ENCODE measurements around the gene NIPBL. TPM values are rescaled to one million over a fixed set of nuclear protein-coding genes. Genes with fewer than 3 reads are reported as not detected.
"Not testable (repeated sequence)": the region's sequence is repeated elsewhere in the genome, so short reads cannot be mapped to it uniquely, and the experiment has no call there.

NIPBL gene
- polyA plus RNA-seq, 4 donors: 10.8 to 37.5 (median 14.6) TPM

DNA sequence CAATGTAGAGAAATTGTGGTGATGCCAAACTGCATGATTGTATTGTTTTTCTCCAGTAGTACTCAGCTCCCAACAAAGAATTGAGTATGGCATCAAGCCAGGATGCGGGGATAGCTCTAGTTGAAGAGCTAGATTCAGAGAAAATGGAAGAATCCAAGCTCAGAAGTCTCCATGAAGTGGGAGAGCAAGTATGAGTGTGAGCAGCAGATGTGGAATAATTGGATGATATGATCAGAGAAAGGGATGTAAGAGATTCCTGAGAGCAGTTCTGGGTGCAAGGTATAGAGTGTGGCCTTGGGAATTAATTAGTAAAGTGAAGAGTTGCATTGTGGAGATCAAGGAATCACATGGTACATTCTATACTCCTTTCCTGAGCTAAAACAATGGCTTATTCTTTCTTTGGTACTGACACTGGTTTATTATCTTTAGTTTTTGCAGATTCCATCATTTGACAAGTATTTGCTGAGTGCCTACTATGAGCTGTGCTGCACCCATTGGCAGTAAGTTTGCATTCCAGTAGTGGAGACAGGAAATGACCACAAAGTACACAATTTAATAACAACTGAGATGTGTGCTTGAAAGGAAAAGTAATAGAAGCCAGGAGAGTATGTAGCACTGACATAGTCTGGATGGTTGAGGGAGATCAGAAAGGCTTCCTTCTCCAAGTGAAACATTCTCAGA lies 195.5 kb downstream of the NIPBL start:
- H3K27me3 ChIP-seq (ENCODE audit: control insufficient read depth in 3 of 3, insufficient read depth in 3 of 3, low read length in 3 of 3): no peaks in the 10 kb centered on the region
- no peak for DNase-seq
- FAIRE-seq: no peak
- no peak overlapping the region for H3K4me3 ChIP-seq (ENCODE audit: low read depth in 1 of 3, low read length in 3 of 3)
- no peak overlapping the region for H3K27ac ChIP-seq (ENCODE audit: low read depth in 1 of 3, low read length in 2 of 3)
- 54 to 80% (median 79%) methylated on average over 1 of the region's 1 CpG for WGBS, 3 donors
- H3K9me3 ChIP-seq (ENCODE audit: control insufficient read depth in 2 of 2, insufficient read depth in 1 of 2, low read depth in 1 of 2, low read length in 1 of 2): no peaks in the 10 kb centered on the region
- no peaks in the 10 kb centered on the region for H3K36me3 ChIP-seq (ENCODE audit: control insufficient read depth in 3 of 3, insufficient read depth in 2 of 3, low read depth in 1 of 3, low read length in 3 of 3)
- H3K4me1 ChIP-seq (ENCODE audit: control insufficient read depth in 3 of 3, insufficient read depth in 2 of 3, low read depth in 1 of 3, low read length in 2 of 3): no peaks in the 10 kb centered on the region

DNA sequence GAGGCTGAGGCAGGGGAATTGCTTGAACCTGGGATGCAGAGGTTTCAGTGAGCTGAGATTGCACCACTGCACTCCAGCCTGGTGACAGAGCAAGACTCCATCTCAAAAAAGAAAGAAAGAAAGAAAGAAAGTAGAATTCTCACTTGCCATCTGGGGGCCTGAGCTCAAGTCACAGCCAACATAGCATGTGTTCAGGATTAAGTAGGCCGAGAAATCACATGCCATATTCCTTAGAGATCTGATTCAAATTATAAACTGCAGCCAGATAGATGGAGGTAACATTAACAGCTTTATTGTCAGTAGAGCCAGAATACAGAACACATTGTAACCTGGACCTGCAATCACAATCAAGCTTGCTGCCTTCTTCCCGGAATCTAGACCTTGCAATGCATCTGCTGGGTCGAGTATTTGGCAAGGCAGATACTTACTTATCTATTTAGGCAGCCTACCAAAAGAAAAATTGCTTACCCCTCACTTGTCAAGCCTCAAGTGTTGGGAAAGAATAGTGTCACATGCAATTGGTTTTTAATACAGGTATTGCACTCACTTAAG lies 198.9 kb downstream of the NIPBL start:
- FAIRE-seq: no peak
- no peak overlapping the region for H3K4me3 ChIP-seq (ENCODE audit: low read depth in 1 of 3, low read length in 3 of 3)
- 72 to 88% (median 81%) methylated on average over 3 of the region's 3 CpGs for WGBS, 3 donors
- peaks cover 0 to 4% (median 0%) of the 10 kb centered on the region in 3 donors for H3K36me3 ChIP-seq (ENCODE audit: control insufficient read depth in 3 of 3, insufficient read depth in 2 of 3, low read depth in 1 of 3, low read length in 3 of 3)
- H3K9me3 ChIP-seq (ENCODE audit: control insufficient read depth in 2 of 2, insufficient read depth in 1 of 2, low read depth in 1 of 2, low read length in 1 of 2): no peaks in the 10 kb centered on the region
- no peak for DNase-seq
- no peaks in the 10 kb centered on the region for H3K4me1 ChIP-seq (ENCODE audit: control insufficient read depth in 3 of 3, insufficient read depth in 2 of 3, low read depth in 1 of 3, low read length in 2 of 3)
- H3K27ac ChIP-seq (ENCODE audit: low read depth in 1 of 3, low read length in 2 of 3): no peak overlapping the region
- H3K27me3 ChIP-seq (ENCODE audit: control insufficient read depth in 3 of 3, insufficient read depth in 3 of 3, low read length in 3 of 3): no peaks in the 10 kb centered on the region

DNA sequence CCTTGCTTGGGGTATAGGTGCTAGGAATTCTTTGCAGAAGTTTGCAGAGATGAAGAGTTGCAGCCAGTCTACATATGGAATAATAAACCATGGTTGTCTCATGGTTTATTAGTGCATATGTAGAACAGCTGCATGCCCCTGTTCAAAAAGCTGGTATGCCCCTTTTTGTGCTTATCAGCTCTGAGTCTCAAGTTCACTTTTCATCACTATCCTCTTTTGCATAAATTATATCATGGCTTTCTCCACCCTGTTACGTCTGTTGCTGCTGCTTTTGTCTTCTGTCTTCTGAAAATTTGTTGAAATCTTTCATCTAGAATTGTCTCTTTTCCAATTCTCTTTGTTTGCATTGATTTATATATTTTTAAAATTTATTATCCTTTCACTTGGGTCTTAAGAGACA lies 200.6 kb downstream of the NIPBL start:
- DNase-seq (no peak), FAIRE-seq (no peak)
- H3K4me1 ChIP-seq (ENCODE audit: control insufficient read depth in 3 of 3, insufficient read depth in 2 of 3, low read depth in 1 of 3, low read length in 2 of 3): no peaks in the 10 kb centered on the region
- no peak overlapping the region for H3K27ac ChIP-seq (ENCODE audit: low read depth in 1 of 3, low read length in 2 of 3)
- no peaks in the 10 kb centered on the region for H3K9me3 ChIP-seq (ENCODE audit: control insufficient read depth in 2 of 2, insufficient read depth in 1 of 2, low read depth in 1 of 2, low read length in 1 of 2)
- 58 to 82% (median 58%) methylated on average over 1 of the region's 1 CpG for WGBS, 3 donors
- no peaks in the 10 kb centered on the region for H3K27me3 ChIP-seq (ENCODE audit: control insufficient read depth in 3 of 3, insufficient read depth in 3 of 3, low read length in 3 of 3)
- peaks cover 0 to 7% (median 0%) of the 10 kb centered on the region in 3 donors for H3K36me3 ChIP-seq (ENCODE audit: control insufficient read depth in 3 of 3, insufficient read depth in 2 of 3, low read depth in 1 of 3, low read length in 3 of 3)
- no peak overlapping the region for H3K4me3 ChIP-seq (ENCODE audit: low read depth in 1 of 3, low read length in 3 of 3)

DNA sequence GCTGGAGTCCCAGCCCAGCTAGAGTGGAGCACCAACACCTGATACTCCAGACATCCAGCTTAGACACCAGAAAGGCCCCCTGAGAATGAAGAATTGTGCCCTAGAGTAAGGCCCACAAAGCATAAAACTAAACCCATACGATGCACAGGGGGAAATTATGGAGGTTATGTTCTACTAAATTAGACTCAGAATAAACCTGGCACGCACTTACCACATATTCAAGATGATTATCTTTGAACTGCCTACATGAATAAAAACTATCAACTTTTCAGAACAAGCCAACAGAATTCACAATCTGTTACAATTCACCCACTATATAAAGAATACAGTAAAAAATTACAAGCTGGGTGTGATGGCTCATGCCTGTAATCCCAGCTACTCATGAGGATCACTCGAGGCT lies 204.1 kb downstream of the NIPBL start:
- H3K36me3 ChIP-seq (ENCODE audit: control insufficient read depth in 3 of 3, insufficient read depth in 2 of 3, low read depth in 1 of 3, low read length in 3 of 3): peaks cover 0 to 7% (median 0%) of the 10 kb centered on the region in 3 donors
- H3K27ac ChIP-seq (ENCODE audit: low read depth in 1 of 3, low read length in 2 of 3): no peak overlapping the region
- peaks cover 0 to 3% of the 10 kb centered on the region in 2 donors for H3K9me3 ChIP-seq (ENCODE audit: control insufficient read depth in 2 of 2, insufficient read depth in 1 of 2, low read depth in 1 of 2, low read length in 1 of 2)
- H3K4me3 ChIP-seq (ENCODE audit: low read depth in 1 of 3, low read length in 3 of 3): no peak overlapping the region
- WGBS, 3 donors: 94 to 97% (median 96%) methylated on average over 3 of the region's 3 CpGs
- no peak for FAIRE-seq
- no peak for DNase-seq
- no peaks in the 10 kb centered on the region for H3K4me1 ChIP-seq (ENCODE audit: control insufficient read depth in 3 of 3, insufficient read depth in 2 of 3, low read depth in 1 of 3, low read length in 2 of 3)
- no peaks in the 10 kb centered on the region for H3K27me3 ChIP-seq (ENCODE audit: control insufficient read depth in 3 of 3, insufficient read depth in 3 of 3, low read length in 3 of 3)

DNA sequence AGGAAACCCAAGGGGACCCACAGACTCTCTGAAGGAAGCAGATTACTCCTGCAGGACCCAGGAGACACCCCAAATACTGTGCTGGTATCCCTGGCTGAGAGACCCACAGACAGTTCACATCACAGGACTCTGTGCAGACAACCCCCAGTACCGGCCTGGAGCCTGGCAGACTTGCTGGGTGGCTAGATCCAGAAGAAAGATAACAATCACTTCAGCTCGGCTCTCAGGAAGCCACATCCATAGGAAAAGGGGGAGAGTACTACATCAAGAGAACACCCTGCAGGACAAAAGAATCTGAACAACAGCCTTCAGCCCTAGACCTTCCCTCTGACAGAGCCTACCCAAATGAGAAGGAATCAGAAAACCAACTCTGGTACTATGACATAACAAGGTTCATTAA lies 206.4 kb downstream of the NIPBL start:
- H3K27ac ChIP-seq (ENCODE audit: low read depth in 1 of 3, low read length in 2 of 3); DNase-seq; H3K4me1 ChIP-seq (ENCODE audit: control insufficient read depth in 3 of 3, insufficient read depth in 2 of 3, low read depth in 1 of 3, low read length in 2 of 3); H3K4me3 ChIP-seq (ENCODE audit: low read depth in 1 of 3, low read length in 3 of 3); H3K27me3 ChIP-seq (ENCODE audit: control insufficient read depth in 3 of 3, insufficient read depth in 3 of 3, low read length in 3 of 3); H3K36me3 ChIP-seq (ENCODE audit: control insufficient read depth in 3 of 3, insufficient read depth in 2 of 3, low read depth in 1 of 3, low read length in 3 of 3); FAIRE-seq: not testable (repeated sequence)
- peaks cover 0 to 21% of the 10 kb centered on the region in 2 donors for H3K9me3 ChIP-seq (ENCODE audit: control insufficient read depth in 2 of 2, insufficient read depth in 1 of 2, low read depth in 1 of 2, low read length in 1 of 2)
- 71 to 88% (median 85%) methylated on average over 2 of the region's 2 CpGs for WGBS, 3 donors

DNA sequence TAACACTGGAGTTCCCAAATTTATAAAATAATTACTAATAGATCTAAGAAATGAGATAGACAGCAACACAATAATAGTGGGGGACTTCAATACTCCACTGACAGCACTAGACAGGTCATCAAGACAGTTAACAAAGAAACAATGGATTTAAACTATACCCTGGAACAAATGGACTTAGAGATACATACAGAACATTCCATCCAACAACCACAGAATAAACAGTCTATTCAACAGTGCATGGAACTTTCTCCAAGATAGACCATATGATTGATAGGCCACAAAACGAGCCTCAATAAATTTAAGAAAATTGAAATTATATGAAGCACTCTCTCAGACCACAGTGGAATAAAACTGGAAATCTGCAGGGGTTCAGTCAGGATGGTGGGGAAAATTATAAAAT lies 209.5 kb downstream of the NIPBL start:
- not testable (repeated sequence) for H3K27ac ChIP-seq (ENCODE audit: low read depth in 1 of 3, low read length in 2 of 3); H3K36me3 ChIP-seq (ENCODE audit: control insufficient read depth in 3 of 3, insufficient read depth in 2 of 3, low read depth in 1 of 3, low read length in 3 of 3); FAIRE-seq; H3K27me3 ChIP-seq (ENCODE audit: control insufficient read depth in 3 of 3, insufficient read depth in 3 of 3, low read length in 3 of 3); DNase-seq; H3K4me3 ChIP-seq (ENCODE audit: low read depth in 1 of 3, low read length in 3 of 3)
- Histone ChIP-seq H3K9me3 (ENCODE audit: control insufficient read depth in 2 of 2, insufficient read depth in 1 of 2, low read depth in 1 of 2, low read length in 1 of 2) (peaks cover 0 to 24% of the 10 kb centered on the region in 2 donors), H3K4me1 (ENCODE audit: control insufficient read depth in 3 of 3, insufficient read depth in 2 of 3, low read depth in 1 of 3, low read length in 2 of 3) (peaks cover 3 to 17% (median 11%) of the 10 kb centered on the region in 3 donors)
- 42 to 64% (median 42%) methylated on average over 1 of the region's 1 CpG for WGBS, 3 donors

DNA sequence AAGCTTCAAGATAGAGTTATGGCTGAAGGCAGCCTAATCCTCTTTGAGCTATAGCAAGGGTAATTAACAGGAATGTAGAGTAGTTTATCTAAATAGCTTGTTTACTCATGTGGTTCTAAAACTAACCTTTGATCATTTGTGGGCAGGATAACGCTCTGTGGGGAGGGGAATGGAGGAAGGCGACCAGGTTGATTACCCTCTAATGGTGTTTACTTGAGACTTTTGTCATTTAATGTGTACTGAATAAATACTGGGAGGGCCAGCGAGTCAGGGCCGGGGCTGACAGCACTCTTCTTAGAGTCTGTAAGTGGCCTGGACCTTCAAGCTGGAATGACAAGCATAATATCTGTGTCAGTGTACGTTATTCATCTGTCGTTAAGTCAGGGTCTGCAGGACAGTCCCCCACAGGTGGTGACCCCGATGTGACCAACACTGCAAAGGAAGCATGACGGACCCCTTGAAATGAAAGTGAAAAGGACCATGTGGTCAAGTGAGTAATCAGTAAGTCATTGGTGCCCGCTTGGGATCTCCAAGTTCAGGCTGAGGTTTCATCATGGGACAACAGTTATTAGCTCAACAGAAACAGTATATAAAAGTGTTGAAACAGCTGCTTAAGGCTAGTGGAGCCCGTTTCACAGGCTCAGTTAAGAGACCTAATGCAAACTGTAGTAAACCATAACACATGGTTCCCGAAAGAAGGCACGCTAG lies 210.1 kb downstream of the NIPBL start:
- H3K27ac ChIP-seq (ENCODE audit: low read depth in 1 of 3, low read length in 2 of 3): no peak overlapping the region
- WGBS, 3 donors: 54 to 67% (median 55%) methylated on average over 12 of the region's 12 CpGs
- H3K27me3 ChIP-seq (ENCODE audit: control insufficient read depth in 3 of 3, insufficient read depth in 3 of 3, low read length in 3 of 3): no peaks in the 10 kb centered on the region
- H3K4me3 ChIP-seq (ENCODE audit: low read depth in 1 of 3, low read length in 3 of 3): no peak overlapping the region
- DNase-seq (peak; percentile 48 to 85), FAIRE-seq (no peak)
- peaks cover 0 to 3% (median 0%) of the 10 kb centered on the region in 3 donors for H3K36me3 ChIP-seq (ENCODE audit: control insufficient read depth in 3 of 3, insufficient read depth in 2 of 3, low read depth in 1 of 3, low read length in 3 of 3)
- peaks cover 0 to 24% of the 10 kb centered on the region in 2 donors for H3K9me3 ChIP-seq (ENCODE audit: control insufficient read depth in 2 of 2, insufficient read depth in 1 of 2, low read depth in 1 of 2, low read length in 1 of 2)
- H3K4me1 ChIP-seq (ENCODE audit: control insufficient read depth in 3 of 3, insufficient read depth in 2 of 3, low read depth in 1 of 3, low read length in 2 of 3): peaks cover 3 to 17% (median 11%) of the 10 kb centered on the region in 3 donors

DNA sequence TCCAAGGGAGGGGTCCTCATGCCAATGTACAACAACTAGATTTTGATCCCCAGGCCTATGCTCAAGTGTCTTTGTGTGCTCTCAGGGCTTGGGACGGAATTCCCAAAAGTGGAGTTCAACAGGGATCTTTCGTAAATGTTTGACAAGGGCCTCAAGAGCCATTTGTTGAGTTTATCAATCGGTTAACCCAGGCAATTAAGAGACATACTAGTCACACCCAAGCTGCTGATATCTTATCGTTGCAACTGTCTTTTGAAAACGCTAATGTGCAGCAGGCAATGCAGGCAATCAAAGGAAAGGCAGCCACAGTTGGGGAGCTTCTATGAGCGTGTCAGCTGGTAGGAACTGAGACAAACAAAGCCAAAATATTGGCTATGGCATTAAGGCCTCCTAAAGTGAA lies 211.4 kb downstream of the NIPBL start:
- no peak overlapping the region for H3K27ac ChIP-seq (ENCODE audit: low read depth in 1 of 3, low read length in 2 of 3)
- no peak overlapping the region for H3K4me3 ChIP-seq (ENCODE audit: low read depth in 1 of 3, low read length in 3 of 3)
- FAIRE-seq: no peak
- DNase-seq: peak; percentile 41 to 68
- H3K9me3 ChIP-seq (ENCODE audit: control insufficient read depth in 2 of 2, insufficient read depth in 1 of 2, low read depth in 1 of 2, low read length in 1 of 2): peaks cover 0 to 24% of the 10 kb centered on the region in 2 donors
- peaks cover 3 to 17% (median 11%) of the 10 kb centered on the region in 3 donors for H3K4me1 ChIP-seq (ENCODE audit: control insufficient read depth in 3 of 3, insufficient read depth in 2 of 3, low read depth in 1 of 3, low read length in 2 of 3)
- peaks cover 0 to 4% (median 0%) of the 10 kb centered on the region in 3 donors for H3K36me3 ChIP-seq (ENCODE audit: control insufficient read depth in 3 of 3, insufficient read depth in 2 of 3, low read depth in 1 of 3, low read length in 3 of 3)
- no peaks in the 10 kb centered on the region for H3K27me3 ChIP-seq (ENCODE audit: control insufficient read depth in 3 of 3, insufficient read depth in 3 of 3, low read length in 3 of 3)
- WGBS, 3 donors: 13 to 62% (median 38%) methylated on average over 6 of the region's 6 CpGs
